ENCODE data around the gene MT1H.

GRCh38 chr16:56645838-56646237, 23.8 kb upstream of the MT1H start:
- TF ChIP-seq, protein P1, sequence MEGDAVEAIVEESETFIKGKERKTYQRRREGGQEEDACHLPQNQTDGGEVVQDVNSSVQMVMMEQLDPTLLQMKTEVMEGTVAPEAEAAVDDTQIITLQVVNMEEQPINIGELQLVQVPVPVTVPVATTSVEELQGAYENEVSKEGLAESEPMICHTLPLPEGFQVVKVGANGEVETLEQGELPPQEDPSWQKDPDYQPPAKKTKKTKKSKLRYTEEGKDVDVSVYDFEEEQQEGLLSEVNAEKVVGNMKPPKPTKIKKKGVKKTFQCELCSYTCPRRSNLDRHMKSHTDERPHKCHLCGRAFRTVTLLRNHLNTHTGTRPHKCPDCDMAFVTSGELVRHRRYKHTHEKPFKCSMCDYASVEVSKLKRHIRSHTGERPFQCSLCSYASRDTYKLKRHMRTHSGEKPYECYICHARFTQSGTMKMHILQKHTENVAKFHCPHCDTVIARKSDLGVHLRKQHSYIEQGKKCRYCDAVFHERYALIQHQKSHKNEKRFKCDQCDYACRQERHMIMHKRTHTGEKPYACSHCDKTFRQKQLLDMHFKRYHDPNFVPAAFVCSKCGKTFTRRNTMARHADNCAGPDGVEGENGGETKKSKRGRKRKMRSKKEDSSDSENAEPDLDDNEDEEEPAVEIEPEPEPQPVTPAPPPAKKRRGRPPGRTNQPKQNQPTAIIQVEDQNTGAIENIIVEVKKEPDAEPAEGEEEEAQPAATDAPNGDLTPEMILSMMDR (conservative IDR thresholded peaks at IDR 0.05): no peak
- TF ChIP-seq EZH2 (IDR thresholded peaks at IDR 0.05; ENCODE audit: low read depth): no peak

All from PC-9 (cell line).